ENCODE results near the gene PDSS2. TPM values are rescaled to one million over a fixed set of nuclear protein-coding genes. Genes with fewer than 3 reads are reported as not detected.
"Not testable (repeated sequence)": the region's sequence is repeated elsewhere in the genome, so short reads cannot be mapped to it uniquely, and the experiment has no call there.

Gene PDSS2
- total RNA-seq, 4 donors from 2014 or later, result 2.3 to 16.9 (median 10.7) TPM

GRCh38 chr6:107173779-107174178 is 285.6 kb downstream of the PDSS2 start:
- Histone ChIP-seq H3K4me3 (no peak overlapping the region), H3K9me3 (no peaks in the 10 kb centered on the region), H3K27ac (no peak overlapping the region), H3K36me3 (no peaks in the 10 kb centered on the region), H3K4me1 (no peaks in the 10 kb centered on the region), H3K27me3 (no peaks in the 10 kb centered on the region)
- TF ChIP-seq CTCF (IDR thresholded peaks at IDR 0.05) (no peak), POLR2A (IDR thresholded peaks at IDR 0.05) (no peak)
- intact Hi-C loops (cut with DNase I; ENCODE audit: low total_unique reads), result no loop called here
- no peak for DNase-seq

GRCh38 chr6:107171513-107171912 is 287.9 kb downstream of the PDSS2 start:
- DNase-seq, result no peak

GRCh38 chr6:107164299-107164698 is 295.1 kb downstream of the PDSS2 start:
- H3K36me3 ChIP-seq; H3K4me1 ChIP-seq; DNase-seq; H3K27ac ChIP-seq; intact Hi-C loops (cut with DNase I; ENCODE audit: low total_unique reads); H3K4me3 ChIP-seq; H3K27me3 ChIP-seq; H3K9me3 ChIP-seq: not testable (repeated sequence)

More at GRCh38 chr6:107171513-107171912, 287.9 kb downstream of the PDSS2 start:
- Histone ChIP-seq H3K36me3 (no peaks in the 10 kb centered on the region), H3K27me3 (no peaks in the 10 kb centered on the region), H3K4me1 (no peaks in the 10 kb centered on the region), H3K27ac (no peak overlapping the region), H3K4me3 (no peak overlapping the region), H3K9me3 (no peaks in the 10 kb centered on the region)
- intact Hi-C loops (cut with DNase I; ENCODE audit: low total_unique reads), result no loop called here
- TF ChIP-seq CTCF (IDR thresholded peaks at IDR 0.05) (no peak), POLR2A (IDR thresholded peaks at IDR 0.05) (no peak)

DNA sequence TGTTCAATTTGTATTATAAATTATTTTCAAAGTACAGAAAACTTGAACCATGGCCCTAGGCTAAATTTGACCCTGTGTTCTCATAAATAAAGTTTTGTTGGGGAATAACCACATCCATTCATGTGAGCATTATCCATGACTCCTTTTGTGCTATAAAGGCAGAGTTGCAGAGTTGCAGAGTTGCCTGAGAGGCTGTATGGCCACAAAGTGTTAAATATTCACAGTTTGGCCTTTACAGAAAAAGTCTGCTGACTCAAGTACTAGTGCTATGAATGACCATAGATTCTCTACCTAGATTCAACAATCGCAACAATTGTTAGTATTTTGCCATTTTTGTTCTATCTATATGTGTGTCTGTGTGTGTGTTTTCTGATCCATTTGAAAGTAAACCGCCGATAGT is 297.8 kb downstream of the PDSS2 start:
- no peaks in the 10 kb centered on the region for H3K27me3 ChIP-seq
- H3K36me3 ChIP-seq, result no peaks in the 10 kb centered on the region
- no peak overlapping the region for H3K4me3 ChIP-seq
- intact Hi-C loops (cut with DNase I; ENCODE audit: low total_unique reads), result no loop called here
- DNase-seq, result no peak
- H3K9me3 ChIP-seq, result no peaks in the 10 kb centered on the region
- H3K4me1 ChIP-seq, result no peaks in the 10 kb centered on the region
- no peak overlapping the region for H3K27ac ChIP-seq
- TF ChIP-seq POLR2A (IDR thresholded peaks at IDR 0.05) (no peak), CTCF (IDR thresholded peaks at IDR 0.05) (no peak)

DNA sequence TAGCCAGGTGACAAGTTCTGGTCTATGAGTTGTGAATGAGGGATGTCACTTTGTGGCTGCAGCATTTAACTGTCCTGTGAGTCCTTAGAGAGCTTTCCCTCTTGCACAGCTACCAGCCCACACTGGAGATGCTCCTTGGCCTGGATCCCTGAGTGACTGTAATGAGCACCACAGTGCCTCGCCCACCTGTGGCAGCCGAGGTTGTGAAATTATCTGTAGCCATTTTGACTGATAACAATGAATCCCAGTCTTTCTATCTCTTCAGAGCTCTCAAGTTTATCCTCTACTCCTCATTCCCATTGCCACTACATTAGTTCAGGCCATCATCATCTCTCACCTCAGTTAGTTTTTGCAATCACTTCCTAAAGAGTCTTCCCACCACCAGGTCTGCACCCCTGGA is 302.7 kb downstream of the PDSS2 start:
- intact Hi-C loops (cut with DNase I; ENCODE audit: low total_unique reads), result no loop called here
- H3K4me1 ChIP-seq, result no peaks in the 10 kb centered on the region
- DNase-seq, result no peak
- no peak overlapping the region for H3K27ac ChIP-seq
- no peak for TF ChIP-seq POLR2A (IDR thresholded peaks at IDR 0.05)
- no peak for TF ChIP-seq CTCF (IDR thresholded peaks at IDR 0.05)
- H3K4me3 ChIP-seq, result no peak overlapping the region
- H3K27me3 ChIP-seq, result no peaks in the 10 kb centered on the region
- no peaks in the 10 kb centered on the region for H3K9me3 ChIP-seq
- no peaks in the 10 kb centered on the region for H3K36me3 ChIP-seq

- no peaks in the 10 kb centered on the region for H3K27me3 ChIP-seq
- DNase-seq, result no peak
- H3K4me1 ChIP-seq, result no peaks in the 10 kb centered on the region
- TF ChIP-seq CTCF (IDR thresholded peaks at IDR 0.05) (no peak), POLR2A (IDR thresholded peaks at IDR 0.05) (no peak)
- H3K27ac ChIP-seq, result no peak overlapping the region
- intact Hi-C loops (cut with DNase I; ENCODE audit: low total_unique reads), result no loop called here
- H3K9me3 ChIP-seq, result no peaks in the 10 kb centered on the region
- H3K4me3 ChIP-seq, result no peak overlapping the region
- H3K36me3 ChIP-seq, result no peaks in the 10 kb centered on the region
Observed at GRCh38 chr6:107154801-107155160, 304.6 kb downstream of the PDSS2 start.
